ENCODE measurements around the gene MYO5A.
"Not testable (repeated sequence)": the region's sequence is repeated elsewhere in the genome, so short reads cannot be mapped to it uniquely, and the experiment has no call there.

GRCh38 chr15:52439042-52439441 is 89.6 kb downstream of the MYO5A start:
- not testable (repeated sequence) for TF ChIP-seq CTCF (conservative IDR thresholded peaks at IDR 0.05); ZFX (IDR thresholded peaks at IDR 0.05)

Data from C4-2B (cell line).